Endothelial cell of umbilical vein (primary cell): ENCODE results near the gene WDR55. TPM values are rescaled to one million over a fixed set of nuclear protein-coding genes. Genes with fewer than 3 reads are reported as not detected.

ENCODE experiments used
- BruUV-seq: library from RNA; stranded (reverse); fragments of 400-500 nt; replicated peaks from 2 replicates; lab custom pipeline; 2021; lab: Mats Ljungman, UMichigan
- CTCF ChIA-PET: fragments of 300-600, 350-600 bp; sonication (Branson Sonifier 250); formaldehyde crosslinking; loops from one replicate; lab custom pipeline; 2021; ENCODE audit warnings: antibody characterized with exemption, inconsistent platforms; lab: Charles Lee
- POLR2A ChIA-PET: fragments of 300-600, 350-600 bp; sonication (Branson Sonifier 250); formaldehyde crosslinking; loops from one replicate; lab custom pipeline; 2021; ENCODE audit warnings: antibody characterized with exemption, inconsistent platforms; lab: Charles Lee
- DNase-seq: peaks from one replicate; pipeline ENCODE4 v3.0.0-alpha.2; 2011; ENCODE audit warnings: low read depth, low spot score
- FAIRE-seq: peaks from 2 replicates; lab custom pipeline; 2011; peaks lifted over from hg19 to GRCh38; lab: Jason Lieb, UNC
- H2AFZ ChIP-seq: 2 replicates; pipeline ENCODE4 v1.6.0; 2012; ENCODE audit warnings: low read depth, low read length, control low read depth, inconsistent platforms
- H3K27ac ChIP-seq: 2 replicates; pipeline ENCODE4 v1.5.1; 2011; ENCODE audit warnings: low read depth, mild to moderate bottlenecking, control low read depth, low read length, moderate library complexity; ENCODE audit not compliant: insufficient read depth
- H3K27me3 ChIP-seq, 2 experiments: 2 replicates each; pipeline versions ENCODE4 v1.6.0 to v1.6.1; 2011; ENCODE audit warnings: low read length in 2 of 2, mixed read lengths in 1 of 2; ENCODE audit not compliant: control insufficient read depth in 2 of 2, insufficient read depth in 2 of 2
- H3K36me3 ChIP-seq, 2 experiments: 2 replicates in 1 of 2; 3 replicates in 1 of 2; pipeline ENCODE4 v1.5.1; 2011; ENCODE audit warnings: low read length in 2 of 2, mild to moderate bottlenecking in 1 of 2, moderate library complexity in 1 of 2; ENCODE audit not compliant: control insufficient read depth in 2 of 2, insufficient read depth in 2 of 2; ENCODE audit errors: extremely low read depth in 1 of 2
- H3K4me1 ChIP-seq: 3 replicates; pipeline ENCODE4 v1.5.1; 2011; ENCODE audit warnings: mild to moderate bottlenecking, low read length; ENCODE audit not compliant: control insufficient read depth, insufficient read depth; ENCODE audit errors: extremely low read depth
- H3K4me2 ChIP-seq: 2 replicates; pipeline ENCODE4 v1.6.1; 2011; ENCODE audit warnings: low read length, control low read depth, mixed read lengths; ENCODE audit not compliant: insufficient read depth
- H3K4me3 ChIP-seq, 3 experiments: fragments of 200-600 bp in 1 of 3; sonication (generic), shearing (Covaris generic) in 1 of 3; replicated peaks in 1 of 3; 2 replicates each; pipeline ENCODE4 v1.5.1; 2011 to 2016; ENCODE audit warnings: control low read depth in 3 of 3, low read length in 3 of 3, mild to moderate bottlenecking in 2 of 3, inconsistent platforms in 1 of 3, low read depth in 1 of 3, moderate library complexity in 1 of 3; ENCODE audit not compliant: insufficient read depth in 1 of 3
- H3K79me2 ChIP-seq: 2 replicates; pipeline ENCODE4 v1.6.0; 2012; ENCODE audit warnings: low read length, inconsistent platforms; ENCODE audit not compliant: control insufficient read depth, insufficient read depth
- H3K9ac ChIP-seq: replicated peaks from 2 replicates; pipeline ENCODE3; 2011; ENCODE audit warnings: low read length, control low read depth; ENCODE audit not compliant: insufficient read depth; ENCODE audit errors: extremely low read depth
- H3K9me1 ChIP-seq: replicated peaks from 3 replicates; pipeline ENCODE4 v1.6.0; 2011; ENCODE audit warnings: mild to moderate bottlenecking, low read length; ENCODE audit not compliant: control insufficient read depth, insufficient read depth; ENCODE audit errors: extremely low read depth
- H3K9me3 ChIP-seq: replicated peaks from 2 replicates; pipeline ENCODE4 v1.5.1; 2012; ENCODE audit warnings: low read length, inconsistent platforms; ENCODE audit not compliant: control insufficient read depth, insufficient read depth
- H4K20me1 ChIP-seq: replicated peaks from 2 replicates; pipeline ENCODE3; 2011; ENCODE audit warnings: mild to moderate bottlenecking, low read length; ENCODE audit not compliant: control insufficient read depth, insufficient read depth; ENCODE audit errors: extremely low read depth
- EZH2 ChIP-seq: IDR thresholded peaks from 2 replicates; pipeline ENCODE4 v1.6.1; 2012; ENCODE audit warnings: borderline replicate concordance, low read depth, mild to moderate bottlenecking, moderate library complexity, low read length, inconsistent platforms; ENCODE audit not compliant: severe bottlenecking
- FOS ChIP-seq: IDR thresholded peaks from 2 replicates; pipeline ENCODE4 v1.6.1; 2011; ENCODE audit warnings: mild to moderate bottlenecking, low read length, moderate library complexity, borderline replicate concordance; ENCODE audit not compliant: insufficient read depth
- GATA2 ChIP-seq: IDR thresholded peaks from 2 replicates; pipeline ENCODE4 v1.7.0; 2011; ENCODE audit warnings: low read depth, mild to moderate bottlenecking, moderate library complexity, mixed read lengths, low read length; ENCODE audit not compliant: insufficient read length, insufficient read depth
- JUN ChIP-seq: IDR thresholded peaks from 2 replicates; pipeline ENCODE4 v1.6.1; 2011; ENCODE audit warnings: borderline replicate concordance, low read depth; ENCODE audit not compliant: insufficient read length, insufficient read depth
- MYC ChIP-seq: IDR thresholded peaks from one replicate; pipeline ENCODE4 v1.6.1; 2011; ENCODE audit warnings: mild to moderate bottlenecking, low read depth, low read length
- POLR2A ChIP-seq: IDR thresholded peaks from 2 replicates; pipeline ENCODE4 v1.6.1; 2012; ENCODE audit warnings: low read depth, mild to moderate bottlenecking, control low read depth, low read length
- POLR2AphosphoS5 ChIP-seq: IDR thresholded peaks from 2 replicates; pipeline ENCODE4 v1.6.1; 2012; ENCODE audit warnings: low read depth, mild to moderate bottlenecking, control low read depth, low read length, moderate library complexity; ENCODE audit not compliant: insufficient read depth
- dilution Hi-C: fragments of 300-500 bp; cut with MboI; formaldehyde crosslinking; loops from one replicate; pipeline ENCODE4 v1.15.0; 2019; ENCODE audit warnings: low sequenced_read_pairs; ENCODE audit not compliant: extremely low pct_ligation_motif_present
- intact Hi-C: fragments of 100-400 bp; cut with micrococcal nuclease; formaldehyde crosslinking; loops from one replicate; pipeline ENCODE4 v1.10.0; 2022
- polyA plus RNA-seq, 4 experiments: library from polyadenylated mRNA; depleted of rRNA in 3 of 4; stranded (reverse) in 3 of 4; unstranded in 1 of 4; fragments of >200 nt; gene quantifications; 2 replicates each; pipeline versions ENCODE4 v1.2.1 to v1.2.3, GENCODE V29; 2011 to 2012; ENCODE audit warnings: missing spikeins in 1 of 4
- total RNA-seq: library from RNA; stranded (reverse); gene quantifications from 2 replicates; pipeline ENCODE4 v1.2.3, GENCODE V29; 2021
- TF ChIP-seq, protein P1 (sequence below), 2 donors: IDR thresholded peaks; 1 replicate in 1 of 2; 2 replicates in 1 of 2; pipeline ENCODE4 v1.5.1; 2011; ENCODE audit warnings: low read length in 2 of 2, mild to moderate bottlenecking in 2 of 2, moderate library complexity in 2 of 2, control low read depth in 1 of 2, inconsistent platforms in 1 of 2, low read depth in 1 of 2; ENCODE audit not compliant: insufficient read depth in 1 of 2; ENCODE audit errors: extremely low read depth in 1 of 2
- TF ChIP-seq, protein P2 (sequence below): IDR thresholded peaks from 2 replicates; pipeline ENCODE4 v1.6.1; 2011; ENCODE audit not compliant: insufficient read depth, insufficient read length

WDR55 gene
- total and polyA plus RNA-seq, 2 donors (not counting 3 experiments of a cell fraction or from before 2014, with no cell fraction given), result 17.5 to 25.3 TPM

GRCh38 chr5:140673187-140673976 lies 8.7 kb downstream of the WDR55 start, which contains the start of gene DND1:
TSS of gene DND1 (minus strand) at chr5:140673576. CDS start at chr5:140673542, 34 bp downstream.
- Histone ChIP-seq H2AFZ (peak within 1 kb of the TSS; percentile 57), H3K27me3 (no peaks in the 10 kb centered on the region), H3K4me1 (peaks cover 3% of the 10 kb centered on the region), H3K4me3 (peak within 1 kb of the TSS in 1 of 3 experiments; percentile 6), H3K9ac (no peak within 1 kb of the TSS), H4K20me1 (no peaks in the 10 kb centered on the region), H3K27ac (no peak within 1 kb of the TSS), H3K79me2 (no peaks in the 10 kb centered on the region), H3K9me1 (no peaks in the 10 kb centered on the region), H3K36me3 (peaks cover 16 to 37% of the 10 kb centered on the region in 2 experiments), H3K4me2 (peak within 1 kb of the TSS; percentile 47), H3K9me3 (no peaks in the 10 kb centered on the region)
- FAIRE-seq (no peak), DNase-seq (no peak)
- TF ChIP-seq JUN (no peak), POLR2AphosphoS5 (no peak), EZH2 (no peak), POLR2A (no peak), FOS (no peak), MYC (no peak), GATA2 (no peak)
- TF ChIP-seq, protein P1, sequence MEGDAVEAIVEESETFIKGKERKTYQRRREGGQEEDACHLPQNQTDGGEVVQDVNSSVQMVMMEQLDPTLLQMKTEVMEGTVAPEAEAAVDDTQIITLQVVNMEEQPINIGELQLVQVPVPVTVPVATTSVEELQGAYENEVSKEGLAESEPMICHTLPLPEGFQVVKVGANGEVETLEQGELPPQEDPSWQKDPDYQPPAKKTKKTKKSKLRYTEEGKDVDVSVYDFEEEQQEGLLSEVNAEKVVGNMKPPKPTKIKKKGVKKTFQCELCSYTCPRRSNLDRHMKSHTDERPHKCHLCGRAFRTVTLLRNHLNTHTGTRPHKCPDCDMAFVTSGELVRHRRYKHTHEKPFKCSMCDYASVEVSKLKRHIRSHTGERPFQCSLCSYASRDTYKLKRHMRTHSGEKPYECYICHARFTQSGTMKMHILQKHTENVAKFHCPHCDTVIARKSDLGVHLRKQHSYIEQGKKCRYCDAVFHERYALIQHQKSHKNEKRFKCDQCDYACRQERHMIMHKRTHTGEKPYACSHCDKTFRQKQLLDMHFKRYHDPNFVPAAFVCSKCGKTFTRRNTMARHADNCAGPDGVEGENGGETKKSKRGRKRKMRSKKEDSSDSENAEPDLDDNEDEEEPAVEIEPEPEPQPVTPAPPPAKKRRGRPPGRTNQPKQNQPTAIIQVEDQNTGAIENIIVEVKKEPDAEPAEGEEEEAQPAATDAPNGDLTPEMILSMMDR (IDR thresholded peaks at IDR 0.05; ENCODE audit: extremely low read depth in 1 of 2, insufficient read depth in 1 of 2, low read depth in 1 of 2, low read length in 2 of 2), result no peak
- TF ChIP-seq, protein P2, sequence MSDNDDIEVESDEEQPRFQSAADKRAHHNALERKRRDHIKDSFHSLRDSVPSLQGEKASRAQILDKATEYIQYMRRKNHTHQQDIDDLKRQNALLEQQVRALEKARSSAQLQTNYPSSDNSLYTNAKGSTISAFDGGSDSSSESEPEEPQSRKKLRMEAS, result no peak
- intact Hi-C loops, result no loop called here
- dilution Hi-C loops, result no loop called here
- ChIA-PET CTCF (no interaction called here), POLR2A (no interaction called here)
- no TSS peak for BruUV-seq
